ENCODE measurements around the gene AHRR. TPM values are rescaled to one million over a fixed set of nuclear protein-coding genes. Genes with fewer than 3 reads are reported as not detected.

The AHRR gene
- total RNA-seq, 1 donor from 2014 or later: 74.8 TPM

GRCh38 chr5:438481-438981 lies 117.0 kb downstream of the AHRR start:
- no peak for DNase-seq (ENCODE audit: low read depth)

- DNase-seq (ENCODE audit: low read depth): no peak
These were observed 117.7 kb downstream of the AHRR start for GRCh38 chr5:439181-439580.

GRCh38 chr5:439636-440035 lies 118.1 kb downstream of the AHRR start:
- no peak for DNase-seq (ENCODE audit: low read depth)

- no peak for DNase-seq (ENCODE audit: low read depth)
These were observed 119.1 kb downstream of the AHRR start for GRCh38 chr5:440401-441201.

GRCh38 chr5:441996-442334 lies 120.5 kb downstream of the AHRR start:
- DNase-seq (ENCODE audit: low read depth): no peak

GRCh38 chr5:442335-443238 lies 121.1 kb downstream of the AHRR start, which contains the start of gene EXOC3:
EXOC3 (plus strand) TSS chr5:443176; CDS start chr5:446206, 3,030 bp downstream.
- peak; percentile 77 for DNase-seq (ENCODE audit: low read depth)

- no peak for DNase-seq (ENCODE audit: low read depth)
These were observed 122.0 kb downstream of the AHRR start for GRCh38 chr5:443239-444151.

GRCh38 chr5:444226-444625 lies 122.7 kb downstream of the AHRR start:
- no peak for DNase-seq (ENCODE audit: low read depth)

GRCh38 chr5:445591-445990 lies 124.1 kb downstream of the AHRR start:
- no peak for DNase-seq (ENCODE audit: low read depth)

- no peak for DNase-seq (ENCODE audit: low read depth)
These were observed 124.8 kb downstream of the AHRR start for GRCh38 chr5:446066-446882.

- no peak for DNase-seq (ENCODE audit: low read depth)
These were observed 125.4 kb downstream of the AHRR start for GRCh38 chr5:446883-447263.

- no peak for DNase-seq (ENCODE audit: low read depth)
These were observed 126.0 kb downstream of the AHRR start for GRCh38 chr5:447501-447900.

GRCh38 chr5:448061-448765 lies 126.7 kb downstream of the AHRR start:
- DNase-seq (ENCODE audit: low read depth): no peak

GRCh38 chr5:448766-449090 lies 127.2 kb downstream of the AHRR start:
- DNase-seq (ENCODE audit: low read depth): no peak

GRCh38 chr5:449151-449550 lies 127.6 kb downstream of the AHRR start:
- no peak for DNase-seq (ENCODE audit: low read depth)

GRCh38 chr5:451587-452458 lies 130.3 kb downstream of the AHRR start:
- DNase-seq (ENCODE audit: low read depth): no peak

GRCh38 chr5:452978-453710 lies 131.6 kb downstream of the AHRR start:
- DNase-seq (ENCODE audit: low read depth): peak; percentile 94

Measured in myocyte (in vitro differentiated cells).